ENCODE data around the gene DPAGT1.

DNA sequence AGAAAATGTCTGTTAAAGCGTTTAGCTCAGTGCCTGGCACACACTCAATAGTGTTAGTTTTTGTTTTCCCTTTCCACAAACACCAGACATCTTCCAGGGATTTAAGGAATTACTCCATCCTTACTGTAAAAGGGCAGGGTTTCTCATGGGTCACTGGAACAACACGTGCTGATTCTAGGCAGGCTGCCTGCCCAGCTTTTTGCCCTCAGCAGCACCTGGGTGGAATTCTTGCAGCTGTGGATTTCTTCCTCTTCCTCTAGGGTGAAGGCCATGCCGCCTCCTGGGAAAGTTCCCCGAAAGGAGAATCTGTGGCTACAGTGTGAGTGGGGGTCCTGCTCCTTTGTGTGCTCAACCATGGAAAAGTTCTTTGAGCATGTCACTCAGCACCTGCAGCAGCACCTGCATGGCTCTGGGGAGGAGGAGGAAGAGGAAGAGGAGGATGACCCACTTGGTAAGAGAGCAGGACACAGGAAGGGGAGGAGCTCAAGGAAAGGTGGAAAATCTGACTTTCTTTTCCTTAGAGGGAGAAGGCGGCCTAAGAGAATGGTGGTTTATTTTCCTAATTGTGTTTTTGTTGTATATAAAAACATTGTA, 25.1 kb upstream of the DPAGT1 start:
- TF ChIP-seq, protein P1, sequence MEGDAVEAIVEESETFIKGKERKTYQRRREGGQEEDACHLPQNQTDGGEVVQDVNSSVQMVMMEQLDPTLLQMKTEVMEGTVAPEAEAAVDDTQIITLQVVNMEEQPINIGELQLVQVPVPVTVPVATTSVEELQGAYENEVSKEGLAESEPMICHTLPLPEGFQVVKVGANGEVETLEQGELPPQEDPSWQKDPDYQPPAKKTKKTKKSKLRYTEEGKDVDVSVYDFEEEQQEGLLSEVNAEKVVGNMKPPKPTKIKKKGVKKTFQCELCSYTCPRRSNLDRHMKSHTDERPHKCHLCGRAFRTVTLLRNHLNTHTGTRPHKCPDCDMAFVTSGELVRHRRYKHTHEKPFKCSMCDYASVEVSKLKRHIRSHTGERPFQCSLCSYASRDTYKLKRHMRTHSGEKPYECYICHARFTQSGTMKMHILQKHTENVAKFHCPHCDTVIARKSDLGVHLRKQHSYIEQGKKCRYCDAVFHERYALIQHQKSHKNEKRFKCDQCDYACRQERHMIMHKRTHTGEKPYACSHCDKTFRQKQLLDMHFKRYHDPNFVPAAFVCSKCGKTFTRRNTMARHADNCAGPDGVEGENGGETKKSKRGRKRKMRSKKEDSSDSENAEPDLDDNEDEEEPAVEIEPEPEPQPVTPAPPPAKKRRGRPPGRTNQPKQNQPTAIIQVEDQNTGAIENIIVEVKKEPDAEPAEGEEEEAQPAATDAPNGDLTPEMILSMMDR (IDR thresholded peaks at IDR 0.05), result no peak
- TF ChIP-seq POLR2A (IDR thresholded peaks at IDR 0.05), result no peak
